ENCODE measurements around the gene AOPEP.
A peak's percentile ranks its signal among the peaks of the same experiment; 100 is the strongest.

Gene AOPEP

GRCh38 chr9:95022657-95023056 is 296.2 kb downstream of the AOPEP start:
- no peak for DNase-seq

- DNase-seq, result peak; percentile 86
Measured at GRCh38 chr9:95023217-95024003, 296.9 kb downstream of the AOPEP start.

GRCh38 chr9:95024097-95024671 is 297.7 kb downstream of the AOPEP start:
- no peak for DNase-seq

GRCh38 chr9:95025213-95026147 is 299.0 kb downstream of the AOPEP start:
- peak; percentile 90 for DNase-seq

GRCh38 chr9:95026148-95026524 is 299.6 kb downstream of the AOPEP start:
- DNase-seq, result no peak

- DNase-seq, result no peak
Measured at GRCh38 chr9:95027914-95028852, 301.7 kb downstream of the AOPEP start.

- no peak for DNase-seq
Measured at GRCh38 chr9:95028853-95029219, 302.3 kb downstream of the AOPEP start.

- DNase-seq, result no peak
Measured at GRCh38 chr9:95029288-95029687, 302.8 kb downstream of the AOPEP start.

- no peak for DNase-seq
Measured at GRCh38 chr9:95029720-95030119, 303.2 kb downstream of the AOPEP start.

- no peak for DNase-seq
Measured at GRCh38 chr9:95030344-95030743, 303.8 kb downstream of the AOPEP start.

GRCh38 chr9:95030920-95031642 is 304.6 kb downstream of the AOPEP start:
- no peak for DNase-seq

GRCh38 chr9:95031711-95032461 is 305.4 kb downstream of the AOPEP start:
- DNase-seq, result no peak

GRCh38 chr9:95032580-95033341 is 306.3 kb downstream of the AOPEP start:
- no peak for DNase-seq

- no peak for DNase-seq
Measured at GRCh38 chr9:95035846-95036245, 309.3 kb downstream of the AOPEP start.

GRCh38 chr9:95036676-95037075 is 310.2 kb downstream of the AOPEP start:
- no peak for DNase-seq

- no peak for DNase-seq
Measured at GRCh38 chr9:95037789-95038521, 311.5 kb downstream of the AOPEP start.

GRCh38 chr9:95038666-95039065 is 312.2 kb downstream of the AOPEP start:
- DNase-seq, result no peak

GRCh38 chr9:95040106-95040505 is 313.6 kb downstream of the AOPEP start:
- DNase-seq, result no peak

- no peak for DNase-seq
Measured at GRCh38 chr9:95043826-95044225, 317.3 kb downstream of the AOPEP start.
